ENCODE results near the gene PRR20G. TPM values are rescaled to one million over a fixed set of nuclear protein-coding genes. Genes with fewer than 3 reads are reported as not detected.
A peak's percentile ranks its signal among the peaks of the same experiment; 100 is the strongest.

PRR20G gene
- total and polyA plus RNA-seq, 2 of the 8 experiments (the other 6 are each of a cell fraction or from before 2014, with no cell fraction given) = 0.24 TPM; not detected in 1

GRCh38 chr3:127254730-127255129, 33.1 kb downstream of the PRR20G start:
- WGBS, 2 experiments (ENCODE audit: extremely low coverage in 1 of 2, insufficient coverage in 1 of 2, insufficient read length in 1 of 2, insufficient replicate concordance in 2 of 2, low coverage in 1 of 2, low lambda C conversion rate in 2 of 2, missing lambda C conversion rate in 1 of 2) = 87% methylated on average over 9 of the region's 9 CpGs; no CpG with 5 or more reads in 1 of the 2 experiments
- no peak overlapping the region for H2BK12ac ChIP-seq (ENCODE audit: low read depth, low read length)
- H3K4me1 ChIP-seq (replicated peaks in 1 of 4; ENCODE audit: control insufficient read depth in 3 of 4, insufficient read depth in 4 of 4, low read length in 3 of 4) = no peaks in the 10 kb centered on the region
- H3K36me3 ChIP-seq (ENCODE audit: control insufficient read depth in 2 of 4, insufficient read depth in 4 of 4, low read length in 3 of 4) = no peaks in the 10 kb centered on the region
- no peak overlapping the region for H3K56ac ChIP-seq (replicated peaks; ENCODE audit: insufficient read length, low read depth, low read length)
- no peak for FAIRE-seq
- H3K4ac ChIP-seq (replicated peaks; ENCODE audit: insufficient read length, low read depth, low read length) = no peak overlapping the region
- H3K23ac ChIP-seq (ENCODE audit: insufficient read length) = no peak overlapping the region
- POLR2A ChIA-PET (ENCODE audit: partially characterized antibody) = interaction anchor here (1.5 kb wide), 1 partner anchor 13 kb away, joined by 3 read pairs; no protein-coding TSS in a partner anchor
- no peak overlapping the region for H2BK15ac ChIP-seq (ENCODE audit: low read length)
- no peak overlapping the region for H3K18ac ChIP-seq (ENCODE audit: extremely low read depth, low read length)
- no peak overlapping the region for H2BK20ac ChIP-seq (ENCODE audit: low read length)
- H3K9me3 ChIP-seq (ENCODE audit: insufficient read depth in 2 of 2, low read depth in 1 of 2, low read length in 1 of 2) = peaks cover 19 to 23% of the 10 kb centered on the region in 2 experiments
- no peak overlapping the region for H2AFZ ChIP-seq (ENCODE audit: low read length)
- no peak overlapping the region for H2AK5ac ChIP-seq (ENCODE audit: low read depth, low read length)
- H3K23me2 ChIP-seq (ENCODE audit: low read depth, low read length) = no peaks in the 10 kb centered on the region
- no peak overlapping the region for H3K4me2 ChIP-seq (ENCODE audit: insufficient read depth in 1 of 2, low read depth in 2 of 2, low read length in 2 of 2)
- no peak overlapping the region for H2BK120ac ChIP-seq (replicated peaks; ENCODE audit: low read depth, low read length)
- no peak overlapping the region for H4K5ac ChIP-seq (ENCODE audit: insufficient read length, low read depth, low read length)
- no peak for DNase-seq (ENCODE audit: low read depth in 1 of 2, low spot score in 2 of 2)
- H3K14ac ChIP-seq (ENCODE audit: insufficient read length) = no peak overlapping the region
- no peak overlapping the region for H4K91ac ChIP-seq (replicated peaks; ENCODE audit: insufficient read length, low read length)
- H3K27ac ChIP-seq (ENCODE audit: low read depth, low read length) = no peak overlapping the region
- H4K20me1 ChIP-seq (replicated peaks in 1 of 2; ENCODE audit: control insufficient read depth in 1 of 2, insufficient read depth in 2 of 2, low read length in 2 of 2) = no peaks in the 10 kb centered on the region
- no peaks in the 10 kb centered on the region for H3K27me3 ChIP-seq (replicated peaks in 1 of 4; ENCODE audit: control insufficient read depth in 3 of 4, extremely low read depth in 1 of 4, insufficient read depth in 3 of 4, low read length in 3 of 4)
- CTCF ChIA-PET (ENCODE audit: partially characterized antibody) = interaction anchor here (1.0 kb wide), 1 partner anchor 33 kb away, joined by 4 read pairs; no protein-coding TSS in a partner anchor
- no peak overlapping the region for H4K8ac ChIP-seq (ENCODE audit: extremely low read depth, insufficient read depth, low read length)
- peak in 1 of 2 experiments; percentile 29; a peak in 2 of 4 replicates for TF ChIP-seq RAD21 (IDR thresholded peaks at IDR 0.05 in 1 of 2, conservative IDR thresholded peaks at IDR 0.05 in 1 of 2; ENCODE audit: low read depth in 2 of 2, low read length in 2 of 2)
- TF ChIP-seq, protein P1, sequence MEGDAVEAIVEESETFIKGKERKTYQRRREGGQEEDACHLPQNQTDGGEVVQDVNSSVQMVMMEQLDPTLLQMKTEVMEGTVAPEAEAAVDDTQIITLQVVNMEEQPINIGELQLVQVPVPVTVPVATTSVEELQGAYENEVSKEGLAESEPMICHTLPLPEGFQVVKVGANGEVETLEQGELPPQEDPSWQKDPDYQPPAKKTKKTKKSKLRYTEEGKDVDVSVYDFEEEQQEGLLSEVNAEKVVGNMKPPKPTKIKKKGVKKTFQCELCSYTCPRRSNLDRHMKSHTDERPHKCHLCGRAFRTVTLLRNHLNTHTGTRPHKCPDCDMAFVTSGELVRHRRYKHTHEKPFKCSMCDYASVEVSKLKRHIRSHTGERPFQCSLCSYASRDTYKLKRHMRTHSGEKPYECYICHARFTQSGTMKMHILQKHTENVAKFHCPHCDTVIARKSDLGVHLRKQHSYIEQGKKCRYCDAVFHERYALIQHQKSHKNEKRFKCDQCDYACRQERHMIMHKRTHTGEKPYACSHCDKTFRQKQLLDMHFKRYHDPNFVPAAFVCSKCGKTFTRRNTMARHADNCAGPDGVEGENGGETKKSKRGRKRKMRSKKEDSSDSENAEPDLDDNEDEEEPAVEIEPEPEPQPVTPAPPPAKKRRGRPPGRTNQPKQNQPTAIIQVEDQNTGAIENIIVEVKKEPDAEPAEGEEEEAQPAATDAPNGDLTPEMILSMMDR (IDR thresholded peaks at IDR 0.05; ENCODE audit: control extremely low read depth in 1 of 3, insufficient read depth in 1 of 3, low read depth in 1 of 3, low read length in 3 of 3) = peak in 1 of 3 experiments; percentile 20; a peak in 1 of 4 replicates
- TF ChIP-seq CBX5 (IDR thresholded peaks at IDR 0.05; ENCODE audit: low read depth, low read length) = no peak
- H3K4me3 ChIP-seq (ENCODE audit: extremely low read depth in 1 of 4, insufficient read depth in 2 of 4, low read depth in 3 of 4, low read length in 4 of 4) = no peak overlapping the region
- no peaks in the 10 kb centered on the region for H3K79me2 ChIP-seq (ENCODE audit: control insufficient read depth in 1 of 2, insufficient read depth in 2 of 2, low read length in 2 of 2)
- no peaks in the 10 kb centered on the region for H3K79me1 ChIP-seq (ENCODE audit: low read depth, low read length)
- no peak overlapping the region for H3K9ac ChIP-seq (replicated peaks in 1 of 4; ENCODE audit: extremely low read depth in 1 of 4, low read depth in 3 of 4, low read length in 3 of 4)
- no peak overlapping the region for H2BK5ac ChIP-seq (ENCODE audit: low read depth, low read length)
